CD4-positive, alpha-beta memory T cell (primary cell): Measurements from ENCODE around the gene AFM. TPM values are rescaled to one million over a fixed set of nuclear protein-coding genes. Genes with fewer than 3 reads are reported as not detected.

ENCODE experiments used
- CTCF ChIA-PET: fragments of 350-600 bp; sonication (Branson Sonifier 250); formaldehyde crosslinking; loops from one replicate; lab custom pipeline; 2021; ENCODE audit warnings: inconsistent platforms; ENCODE audit not compliant: partially characterized antibody; lab: Charles Lee
- POLR2A ChIA-PET: fragments of 350-600 bp; sonication (Branson Sonifier 250); formaldehyde crosslinking; loops from one replicate; lab custom pipeline; 2021; ENCODE audit not compliant: partially characterized antibody; lab: Charles Lee
- DNase-seq, 5 donors: peaks; one replicate each; pipeline versions ENCODE4 v3.0.0 to v3.0.0-alpha.2; 2020 to 2022; ENCODE audit warnings: mixed read lengths in 1 of 5
- H3K27ac ChIP-seq: one replicate; pipeline ENCODE4 v1.7.0; 2013; ENCODE audit warnings: low read depth, low read length
- H3K27me3 ChIP-seq: 2 replicates; pipeline ENCODE4 v1.7.0; 2013; ENCODE audit warnings: mild to moderate bottlenecking, low read length, moderate library complexity; ENCODE audit not compliant: insufficient read depth
- H3K36me3 ChIP-seq: 2 replicates; pipeline ENCODE4 v1.7.0; 2013; ENCODE audit warnings: mild to moderate bottlenecking, low read length, moderate library complexity; ENCODE audit not compliant: insufficient read depth
- H3K4me1 ChIP-seq: 2 replicates; pipeline ENCODE4 v1.7.0; 2013; ENCODE audit warnings: mild to moderate bottlenecking, low read length, moderate library complexity; ENCODE audit not compliant: insufficient read depth
- H3K4me3 ChIP-seq, 2 donors: one replicate each; pipeline ENCODE4 v1.7.0; 2013; ENCODE audit warnings: low read length in 2 of 2, mild to moderate bottlenecking in 1 of 2
- H3K9me3 ChIP-seq, 2 donors: one replicate each; pipeline ENCODE4 v1.7.0; 2013; ENCODE audit warnings: low read length in 2 of 2, control low read depth in 1 of 2; ENCODE audit not compliant: control insufficient read depth in 1 of 2
- H3K27ac Mint-ChIP-seq, 7 donors: one replicate each; pipeline ENCODE4 v1.8.0; 2020 to 2021; ENCODE audit warnings: mixed read lengths in 7 of 7, mild to moderate bottlenecking in 6 of 7, inconsistent platforms in 3 of 7, moderate library complexity in 3 of 7
- H3K27me3 Mint-ChIP-seq, 2 donors: one replicate each; pipeline ENCODE4 v1.8.0; 2020 to 2021; ENCODE audit warnings: mixed read lengths in 2 of 2
- H3K36me3 Mint-ChIP-seq, 2 donors: one replicate each; pipeline ENCODE4 v1.8.0; 2020 to 2021; ENCODE audit warnings: mixed read lengths in 2 of 2, inconsistent platforms in 1 of 2, mild to moderate bottlenecking in 1 of 2
- H3K4me1 Mint-ChIP-seq, 4 donors: one replicate each; pipeline ENCODE4 v1.8.0; 2020 to 2021; ENCODE audit warnings: mixed read lengths in 4 of 4, mild to moderate bottlenecking in 1 of 4
- H3K4me3 Mint-ChIP-seq, 8 donors: one replicate each; pipeline ENCODE4 v1.8.0; 2020 to 2021; ENCODE audit warnings: mixed read lengths in 8 of 8, mild to moderate bottlenecking in 7 of 8, moderate library complexity in 6 of 8, inconsistent platforms in 3 of 8
- H3K9me3 Mint-ChIP-seq, 8 donors: one replicate each; pipeline ENCODE4 v1.8.0; 2020 to 2021; ENCODE audit warnings: mixed read lengths in 8 of 8, mild to moderate bottlenecking in 5 of 8, inconsistent platforms in 3 of 8, moderate library complexity in 1 of 8
- intact Hi-C: fragments of 100-400 bp; cut with micrococcal nuclease; formaldehyde crosslinking; loops from one replicate; pipeline ENCODE4 v1.15.1; 2023
- polyA plus RNA-seq, 2 donors: library from polyadenylated mRNA; unstranded; fragments of 300-500 nt; fragmentation: Illumina TruSeq; gene quantifications; one replicate each; pipeline ENCODE4 v1.2.3, GENCODE V29; 2021
- total RNA-seq, 2 experiments: library from RNA; stranded (reverse); gene quantifications; one replicate each; pipeline ENCODE4 v1.2.3, GENCODE V29; 2021

The AFM gene
- total and polyA plus RNA-seq, 4 experiments from 2014 or later: not detected

DNA sequence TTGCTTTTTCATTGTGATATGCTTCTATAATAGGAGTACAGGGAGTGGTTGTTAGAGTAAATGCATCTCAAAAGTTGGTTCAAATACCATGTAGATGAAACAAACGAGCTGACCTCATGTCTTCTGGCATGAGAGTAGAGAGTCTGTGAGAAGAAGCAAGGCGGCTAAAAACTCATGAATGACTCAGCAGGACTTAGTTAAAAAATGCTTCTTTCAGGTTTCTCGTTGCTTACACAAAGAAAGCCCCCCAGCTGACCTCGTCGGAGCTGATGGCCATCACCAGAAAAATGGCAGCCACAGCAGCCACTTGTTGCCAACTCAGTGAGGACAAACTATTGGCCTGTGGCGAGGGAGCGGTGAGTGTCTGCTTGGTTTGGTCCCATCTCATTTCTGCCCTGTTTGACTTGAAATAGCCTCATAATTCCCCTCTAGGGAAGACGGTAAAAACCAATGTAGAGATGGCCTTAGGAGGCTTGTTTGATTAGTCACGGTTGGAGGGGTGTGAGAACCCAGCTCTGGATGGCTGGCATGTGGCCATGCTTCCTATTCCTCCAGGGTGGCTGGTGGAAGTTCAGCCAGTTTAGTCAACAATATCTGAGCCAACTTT is 31.0 kb upstream of the AFM start:
- no peak for DNase-seq
- intact Hi-C loops: no loop called here
- H3K27ac ChIP-seq: no peak overlapping the region
- H3K36me3 ChIP-seq: no peaks in the 10 kb centered on the region
- no peaks in the 10 kb centered on the region for H3K9me3 ChIP-seq
- H3K27me3 ChIP-seq: no peaks in the 10 kb centered on the region
- ChIA-PET CTCF (no interaction called here), POLR2A (no interaction called here)
- H3K27ac Mint-ChIP-seq: no peak overlapping the region
- no peak overlapping the region for H3K4me3 ChIP-seq
- H3K4me1 ChIP-seq: no peaks in the 10 kb centered on the region
- no peak overlapping the region for H3K4me3 Mint-ChIP-seq
- no peaks in the 10 kb centered on the region for H3K9me3 Mint-ChIP-seq
- H3K36me3 Mint-ChIP-seq: no peaks in the 10 kb centered on the region
- peaks cover 3 to 8% of the 10 kb centered on the region in 2 donors for H3K27me3 Mint-ChIP-seq
- no peaks in the 10 kb centered on the region for H3K4me1 Mint-ChIP-seq

DNA sequence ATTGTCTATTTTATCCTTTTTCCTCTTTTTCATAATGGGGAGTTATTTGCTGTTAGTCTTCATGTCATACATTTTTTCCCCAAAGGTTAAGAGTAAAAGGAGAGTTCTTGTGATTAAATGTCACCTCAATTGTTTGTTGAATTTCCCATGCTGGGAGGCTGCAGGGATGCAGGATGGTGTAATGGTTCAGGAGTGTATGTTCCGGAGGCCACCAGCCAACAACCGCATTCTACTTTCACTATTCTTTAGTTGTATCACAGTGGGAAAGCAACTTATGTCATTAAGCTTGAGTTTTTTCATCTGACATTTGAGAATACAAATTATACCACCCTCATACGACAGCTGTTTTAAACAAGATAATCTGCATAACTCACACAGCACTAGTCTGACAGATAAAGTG is 30.1 kb upstream of the AFM start:
- Histone ChIP-seq H3K4me3 (no peak overlapping the region), H3K36me3 (no peaks in the 10 kb centered on the region), H3K27me3 (no peaks in the 10 kb centered on the region), H3K27ac (no peak overlapping the region), H3K9me3 (no peaks in the 10 kb centered on the region), H3K4me1 (no peaks in the 10 kb centered on the region)
- CTCF ChIA-PET: no interaction called here
- H3K36me3 Mint-ChIP-seq: no peaks in the 10 kb centered on the region
- H3K9me3 Mint-ChIP-seq: no peaks in the 10 kb centered on the region
- peaks cover 3 to 6% of the 10 kb centered on the region in 2 donors for H3K27me3 Mint-ChIP-seq
- POLR2A ChIA-PET: no interaction called here
- H3K4me3 Mint-ChIP-seq: no peak overlapping the region
- no peak for DNase-seq
- H3K4me1 Mint-ChIP-seq: no peaks in the 10 kb centered on the region
- H3K27ac Mint-ChIP-seq: no peak overlapping the region
- intact Hi-C loops: no loop called here

DNA sequence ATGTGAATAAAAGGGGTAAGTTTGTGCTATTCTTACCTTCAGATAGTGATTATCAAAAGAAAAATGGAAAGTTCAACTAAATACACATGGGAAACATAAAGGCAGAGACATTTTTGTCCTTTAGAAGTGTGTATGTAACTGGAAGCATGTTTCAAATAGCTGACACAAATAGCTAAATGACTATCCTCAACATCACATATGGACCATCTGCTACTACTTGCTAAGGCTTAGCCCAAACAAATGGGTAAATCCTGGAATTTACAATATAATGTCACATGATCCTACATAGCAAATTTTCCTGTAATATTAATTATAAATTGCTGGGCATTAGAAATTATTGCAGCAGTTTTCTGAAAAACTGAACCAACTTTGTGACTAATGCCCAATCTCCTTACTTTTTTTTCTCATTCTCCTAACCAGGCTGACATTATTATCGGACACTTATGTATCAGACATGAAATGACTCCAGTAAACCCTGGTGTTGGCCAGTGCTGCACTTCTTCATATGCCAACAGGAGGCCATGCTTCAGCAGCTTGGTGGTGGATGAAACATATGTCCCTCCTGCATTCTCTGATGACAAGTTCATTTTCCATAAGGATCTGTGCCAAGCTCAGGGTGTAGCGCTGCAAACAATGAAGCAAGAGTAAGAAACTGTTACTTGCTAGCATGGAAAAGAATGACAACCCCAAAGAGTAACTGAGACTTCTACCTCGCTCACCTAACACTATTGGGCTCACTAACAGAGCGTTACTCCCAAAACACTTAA is 29.4 kb upstream of the AFM start:
- Histone ChIP-seq H3K36me3 (no peaks in the 10 kb centered on the region), H3K9me3 (no peaks in the 10 kb centered on the region), H3K4me1 (no peaks in the 10 kb centered on the region), H3K4me3 (no peak overlapping the region), H3K27ac (no peak overlapping the region), H3K27me3 (no peaks in the 10 kb centered on the region)
- intact Hi-C loops: no loop called here
- Mint-ChIP-seq H3K4me1 (no peaks in the 10 kb centered on the region), H3K27me3 (peaks cover 2 to 5% of the 10 kb centered on the region in 2 donors), H3K27ac (no peak overlapping the region), H3K36me3 (no peaks in the 10 kb centered on the region), H3K4me3 (no peak overlapping the region), H3K9me3 (no peaks in the 10 kb centered on the region)
- CTCF ChIA-PET: no interaction called here
- no peak for DNase-seq
- POLR2A ChIA-PET: no interaction called here

DNA sequence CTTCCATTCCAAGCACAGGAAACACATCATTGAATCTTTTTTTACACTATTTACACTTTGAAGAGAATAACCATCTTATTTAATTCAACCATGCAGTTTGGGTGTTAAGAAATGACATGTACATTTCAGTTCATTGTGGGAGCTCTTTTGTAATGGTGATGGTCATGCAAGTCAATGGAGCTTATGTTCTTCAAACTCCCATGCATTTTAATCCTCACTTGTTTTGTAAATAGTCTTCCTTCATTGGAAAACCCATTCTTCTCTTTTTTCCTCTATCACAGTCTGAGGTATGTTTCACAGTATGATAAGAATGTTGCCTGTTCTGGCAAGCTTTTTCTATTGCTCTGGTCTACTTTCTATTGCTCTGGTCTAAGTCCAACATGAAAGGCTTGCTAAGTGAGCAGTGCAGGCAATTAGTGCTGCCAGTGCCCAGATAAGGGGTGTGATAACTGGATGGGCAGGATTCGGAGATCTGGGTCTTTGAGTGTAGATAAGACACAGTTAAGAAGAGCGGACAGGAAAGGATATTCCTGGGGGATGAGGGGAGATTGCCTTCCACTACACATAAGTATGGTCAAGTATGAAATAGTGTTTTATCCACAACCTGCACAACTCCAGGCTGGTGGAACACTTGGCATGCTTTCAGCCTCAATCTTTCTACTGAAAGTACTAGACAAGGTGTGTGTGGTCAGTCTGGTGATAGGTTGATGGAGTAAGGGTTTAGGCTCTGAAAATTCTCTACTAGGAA is 28.4 kb upstream of the AFM start:
- H3K27me3 Mint-ChIP-seq: peaks cover 3 to 5% of the 10 kb centered on the region in 2 donors
- Histone ChIP-seq H3K27me3 (no peaks in the 10 kb centered on the region), H3K9me3 (no peaks in the 10 kb centered on the region), H3K27ac (no peak overlapping the region), H3K4me3 (no peak overlapping the region), H3K4me1 (no peaks in the 10 kb centered on the region), H3K36me3 (no peaks in the 10 kb centered on the region)
- H3K4me3 Mint-ChIP-seq: no peak overlapping the region
- POLR2A ChIA-PET: no interaction called here
- CTCF ChIA-PET: no interaction called here
- intact Hi-C loops: no loop called here
- H3K36me3 Mint-ChIP-seq: no peaks in the 10 kb centered on the region
- H3K9me3 Mint-ChIP-seq: no peaks in the 10 kb centered on the region
- H3K27ac Mint-ChIP-seq: no peak overlapping the region
- no peak for DNase-seq
- H3K4me1 Mint-ChIP-seq: no peaks in the 10 kb centered on the region

DNA sequence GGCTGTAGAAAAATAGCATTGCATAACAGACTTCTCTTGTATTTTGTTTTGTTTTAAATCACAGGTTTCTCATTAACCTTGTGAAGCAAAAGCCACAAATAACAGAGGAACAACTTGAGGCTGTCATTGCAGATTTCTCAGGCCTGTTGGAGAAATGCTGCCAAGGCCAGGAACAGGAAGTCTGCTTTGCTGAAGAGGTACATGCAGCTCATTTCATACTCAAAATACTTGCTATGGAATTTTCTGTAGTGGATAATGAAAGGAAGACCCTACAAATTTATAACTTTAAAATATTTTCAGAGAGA is 27.9 kb upstream of the AFM start:
- ChIA-PET CTCF (no interaction called here), POLR2A (no interaction called here)
- Mint-ChIP-seq H3K27me3 (peaks cover 3 to 5% of the 10 kb centered on the region in 2 donors), H3K9me3 (no peaks in the 10 kb centered on the region), H3K4me1 (no peaks in the 10 kb centered on the region), H3K4me3 (no peak overlapping the region), H3K27ac (no peak overlapping the region), H3K36me3 (no peaks in the 10 kb centered on the region)
- Histone ChIP-seq H3K9me3 (no peaks in the 10 kb centered on the region), H3K27me3 (no peaks in the 10 kb centered on the region), H3K4me3 (no peak overlapping the region), H3K4me1 (no peaks in the 10 kb centered on the region), H3K27ac (no peak overlapping the region), H3K36me3 (no peaks in the 10 kb centered on the region)
- intact Hi-C loops: no loop called here
- DNase-seq: no peak

DNA sequence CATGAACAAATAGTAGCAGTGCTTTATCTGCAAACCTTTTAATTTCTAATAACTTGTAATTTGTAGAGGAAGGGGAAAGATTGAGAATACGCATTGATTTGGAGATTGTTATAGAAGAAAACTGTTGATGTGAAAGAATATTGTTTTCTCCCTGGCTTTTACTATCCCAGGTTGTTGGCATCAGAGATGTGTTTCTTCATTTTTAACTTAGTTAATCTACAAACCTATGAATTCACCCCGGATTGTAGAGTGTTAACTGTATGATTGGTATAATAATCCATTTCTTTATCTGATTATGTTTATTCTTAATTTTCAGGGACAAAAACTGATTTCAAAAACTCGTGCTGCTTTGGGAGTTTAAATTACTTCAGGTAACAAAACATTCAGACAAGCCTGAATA is 26.6 kb upstream of the AFM start:
- H3K36me3 ChIP-seq: no peaks in the 10 kb centered on the region
- Mint-ChIP-seq H3K4me3 (no peak overlapping the region), H3K9me3 (no peaks in the 10 kb centered on the region), H3K27ac (no peak overlapping the region), H3K36me3 (no peaks in the 10 kb centered on the region), H3K27me3 (peaks cover 3% of the 10 kb centered on the region in 2 donors), H3K4me1 (no peaks in the 10 kb centered on the region)
- intact Hi-C loops: no loop called here
- no peaks in the 10 kb centered on the region for H3K27me3 ChIP-seq
- H3K4me3 ChIP-seq: no peak overlapping the region
- no peak overlapping the region for H3K27ac ChIP-seq
- no peaks in the 10 kb centered on the region for H3K4me1 ChIP-seq
- ChIA-PET CTCF (no interaction called here), POLR2A (no interaction called here)
- no peak for DNase-seq
- H3K9me3 ChIP-seq: no peaks in the 10 kb centered on the region

DNA sequence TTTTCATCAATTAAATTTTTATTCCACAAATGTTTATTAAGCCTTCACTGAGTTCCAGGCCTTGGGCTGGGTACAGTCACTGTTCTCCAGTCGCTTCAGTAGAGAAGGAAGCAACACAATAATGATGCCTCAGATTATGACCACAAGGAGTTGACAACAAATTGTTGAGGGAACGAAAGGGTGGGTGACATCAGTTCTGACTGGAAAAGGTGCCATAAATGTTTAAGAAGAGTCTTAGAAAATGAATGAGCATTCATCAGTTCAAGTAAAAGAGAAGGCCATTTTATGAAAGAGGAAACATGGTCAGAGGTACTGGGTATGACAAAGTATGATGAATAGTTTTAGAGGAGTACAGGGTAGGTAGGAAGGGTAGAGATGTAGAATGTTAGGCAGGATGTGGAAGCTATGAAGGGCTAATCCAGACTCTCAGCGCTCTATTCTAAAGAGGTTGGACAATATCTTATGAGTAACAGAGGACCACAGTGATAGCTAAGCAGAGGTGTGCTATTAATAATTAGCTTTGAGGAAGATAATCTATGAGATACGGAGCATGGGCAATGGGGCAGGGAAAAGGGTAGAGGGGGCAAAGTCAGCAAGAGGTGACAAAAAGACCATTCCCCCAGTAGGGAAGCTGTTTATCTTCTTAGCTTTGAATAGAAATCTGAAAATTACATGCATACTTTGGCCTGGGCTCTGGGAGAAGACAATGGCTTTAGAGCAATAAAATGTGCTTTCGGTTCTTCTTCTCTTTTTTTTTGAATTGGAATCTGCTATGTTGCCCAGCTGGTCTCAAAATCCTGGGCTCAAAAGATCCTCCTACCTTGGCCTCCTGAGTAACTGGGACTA is 25.1 kb upstream of the AFM start:
- Histone ChIP-seq H3K36me3 (no peaks in the 10 kb centered on the region), H3K4me3 (no peak overlapping the region), H3K27me3 (no peaks in the 10 kb centered on the region), H3K27ac (no peak overlapping the region), H3K9me3 (no peaks in the 10 kb centered on the region), H3K4me1 (no peaks in the 10 kb centered on the region)
- ChIA-PET CTCF (no interaction called here), POLR2A (no interaction called here)
- intact Hi-C loops: no loop called here
- Mint-ChIP-seq H3K4me3 (no peak overlapping the region), H3K4me1 (no peaks in the 10 kb centered on the region), H3K9me3 (no peaks in the 10 kb centered on the region), H3K27ac (no peak overlapping the region), H3K27me3 (peaks cover 3 to 5% of the 10 kb centered on the region in 2 donors), H3K36me3 (no peaks in the 10 kb centered on the region)
- no peak for DNase-seq
